ENCODE data around the gene CDYL2.

Gene CDYL2

GRCh38 chr16:80556481-80556880 lies 247.9 kb downstream of the CDYL2 start:
- Histone ChIP-seq H3K27ac (no peak overlapping the region), H3K4me3 (ENCODE audit: low read depth, low read length) (no peak overlapping the region), H3K27me3 (replicated peaks) (no peaks in the 10 kb centered on the region), H3K36me3 (replicated peaks) (no peaks in the 10 kb centered on the region)
- DNase-seq = no peak
- in situ Hi-C loops (cut with HindIII; ENCODE audit: low pct_ligation_motif_present, low sequenced_read_pairs) = no loop called here
- TF ChIP-seq CTCF (IDR thresholded peaks at IDR 0.05; ENCODE audit: low read depth, low read length, missing control alignments) = no peak

- no peak for DNase-seq
- Histone ChIP-seq H3K27ac (no peak overlapping the region), H3K27me3 (replicated peaks) (no peaks in the 10 kb centered on the region), H3K4me3 (ENCODE audit: low read depth, low read length) (no peak overlapping the region), H3K36me3 (replicated peaks) (no peaks in the 10 kb centered on the region)
- in situ Hi-C loops (cut with HindIII; ENCODE audit: low pct_ligation_motif_present, low sequenced_read_pairs) = no loop called here
- TF ChIP-seq CTCF (IDR thresholded peaks at IDR 0.05; ENCODE audit: low read depth, low read length, missing control alignments) = no peak
Observed at GRCh38 chr16:80554033-80554432, 250.4 kb downstream of the CDYL2 start.

- in situ Hi-C loops (cut with HindIII; ENCODE audit: low pct_ligation_motif_present, low sequenced_read_pairs) = no loop called here
- no peak overlapping the region for H3K4me3 ChIP-seq (ENCODE audit: low read depth, low read length)
Observed at GRCh38 chr16:80552277-80552676, 252.1 kb downstream of the CDYL2 start.

More at GRCh38 chr16:80552277-80552676, 252.1 kb downstream of the CDYL2 start:
- Histone ChIP-seq H3K27me3 (replicated peaks) (no peaks in the 10 kb centered on the region), H3K36me3 (replicated peaks) (no peaks in the 10 kb centered on the region), H3K27ac (no peak overlapping the region)
- TF ChIP-seq CTCF (IDR thresholded peaks at IDR 0.05; ENCODE audit: low read depth, low read length, missing control alignments) = no peak
- no peak for DNase-seq

Data from brain microvascular endothelial cell (primary cell).